Measurements from ENCODE around the gene GPRC5A.

- TF ChIP-seq EZH2phosphoT487 (IDR thresholded peaks at IDR 0.05; ENCODE audit: low read depth) (no peak), CTCF (IDR thresholded peaks at IDR 0.05; ENCODE audit: low read depth, low read length) (no peak)
These were observed 34.0 kb downstream of the GPRC5A start for GRCh38 chr12:12925388-12925787.
